Astrocyte of the cerebellum (primary cell): ENCODE measurements around the gene IER5L.
"Not testable (repeated sequence)": the region's sequence is repeated elsewhere in the genome, so short reads cannot be mapped to it uniquely, and the experiment has no call there.

Experiments
- DNase-seq: peaks from one replicate; pipeline ENCODE4 v3.0.0-alpha.2; 2011; ENCODE audit warnings: low read depth
- H3K4me3 ChIP-seq: 2 replicates; pipeline ENCODE4 v1.5.1; 2011; ENCODE audit warnings: mild to moderate bottlenecking, low read depth, low read length, moderate library complexity
- in situ Hi-C: cut with HindIII; loops from 2 replicates; pipeline ENCODE4 v1.10.0; 2017; ENCODE audit warnings: low sequenced_read_pairs
- TF ChIP-seq, protein P1 (sequence below): IDR thresholded peaks from 2 replicates; pipeline ENCODE4 v1.5.1; 2012; ENCODE audit warnings: low read length, low read depth, moderate library complexity, mild to moderate bottlenecking; ENCODE audit errors: missing control alignments

IER5L gene

DNA sequence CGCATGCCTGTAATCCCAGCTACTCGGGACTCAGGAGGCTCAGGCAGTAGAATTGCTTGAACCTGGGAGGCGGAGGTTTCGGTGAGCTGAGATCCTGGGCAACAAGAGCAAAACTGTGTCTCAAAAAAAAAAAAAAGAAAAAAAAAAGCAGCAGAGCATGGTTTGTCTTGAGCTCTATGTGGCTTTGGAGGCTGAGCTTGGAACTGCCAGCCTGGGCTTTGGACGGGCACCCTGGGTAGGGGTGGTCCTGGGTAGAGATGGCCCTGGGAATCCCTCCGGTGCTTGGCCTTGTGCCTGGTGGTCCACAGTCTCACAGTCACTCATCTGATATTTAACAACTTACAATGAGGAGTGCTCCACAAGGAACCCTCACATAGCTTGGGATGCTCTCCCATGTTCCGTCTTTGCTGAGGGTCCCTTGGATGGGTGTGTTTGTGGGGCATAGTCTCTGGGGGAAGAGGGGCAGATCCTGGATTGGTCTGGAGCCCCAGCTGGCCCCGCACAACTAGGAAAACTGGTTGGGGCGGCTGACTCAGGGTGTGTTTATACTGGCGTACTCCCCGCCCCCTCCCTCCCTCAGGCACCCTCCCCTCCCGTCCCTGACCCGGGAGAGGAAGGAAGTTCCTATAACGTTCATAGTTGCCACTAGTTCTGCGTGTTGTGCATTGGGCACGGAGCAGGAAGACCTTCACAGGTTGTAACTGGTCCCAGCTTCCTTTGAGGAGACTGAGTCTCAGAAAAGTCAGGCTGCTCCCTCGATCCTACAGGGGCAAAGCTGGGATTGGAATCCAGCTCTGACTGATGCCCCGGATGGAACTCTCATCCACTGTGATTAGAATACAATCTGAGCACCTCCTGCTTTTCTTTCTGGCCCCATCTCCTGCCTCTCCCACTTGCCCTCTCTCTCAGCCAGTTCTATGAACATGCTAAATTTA is 11.2 kb downstream of the IER5L start:
- TF ChIP-seq, protein P1, sequence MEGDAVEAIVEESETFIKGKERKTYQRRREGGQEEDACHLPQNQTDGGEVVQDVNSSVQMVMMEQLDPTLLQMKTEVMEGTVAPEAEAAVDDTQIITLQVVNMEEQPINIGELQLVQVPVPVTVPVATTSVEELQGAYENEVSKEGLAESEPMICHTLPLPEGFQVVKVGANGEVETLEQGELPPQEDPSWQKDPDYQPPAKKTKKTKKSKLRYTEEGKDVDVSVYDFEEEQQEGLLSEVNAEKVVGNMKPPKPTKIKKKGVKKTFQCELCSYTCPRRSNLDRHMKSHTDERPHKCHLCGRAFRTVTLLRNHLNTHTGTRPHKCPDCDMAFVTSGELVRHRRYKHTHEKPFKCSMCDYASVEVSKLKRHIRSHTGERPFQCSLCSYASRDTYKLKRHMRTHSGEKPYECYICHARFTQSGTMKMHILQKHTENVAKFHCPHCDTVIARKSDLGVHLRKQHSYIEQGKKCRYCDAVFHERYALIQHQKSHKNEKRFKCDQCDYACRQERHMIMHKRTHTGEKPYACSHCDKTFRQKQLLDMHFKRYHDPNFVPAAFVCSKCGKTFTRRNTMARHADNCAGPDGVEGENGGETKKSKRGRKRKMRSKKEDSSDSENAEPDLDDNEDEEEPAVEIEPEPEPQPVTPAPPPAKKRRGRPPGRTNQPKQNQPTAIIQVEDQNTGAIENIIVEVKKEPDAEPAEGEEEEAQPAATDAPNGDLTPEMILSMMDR, result no peak
- no peak for DNase-seq

DNA sequence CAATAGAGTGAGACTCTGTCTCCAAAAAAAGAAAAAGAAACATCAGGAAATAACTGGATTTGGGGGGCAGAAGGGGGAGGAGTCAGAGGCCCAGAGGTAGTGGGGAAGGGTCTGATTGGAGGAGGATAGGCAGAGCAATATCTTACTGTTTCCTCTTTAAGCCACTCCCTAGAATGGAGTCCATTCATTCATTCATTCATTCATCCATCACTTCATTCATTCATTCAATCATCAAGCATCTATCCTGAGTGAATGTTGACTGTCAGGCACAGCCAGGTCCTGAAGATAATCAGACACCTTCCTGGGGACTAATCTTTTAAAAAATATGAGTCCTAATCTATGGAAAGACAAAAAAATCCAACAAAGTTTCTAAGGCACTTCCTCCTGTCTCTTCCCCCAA is 12.9 kb downstream of the IER5L start:
- no peak overlapping the region for H3K4me3 ChIP-seq
- TF ChIP-seq, protein P1, result no peak
- no peak for DNase-seq
- in situ Hi-C loops, result no loop called here

More for the DNA sequence above, 11.2 kb downstream of the IER5L start:
- in situ Hi-C loops, result no loop called here
- H3K4me3 ChIP-seq, result no peak overlapping the region

- no peak overlapping the region for H3K4me3 ChIP-seq
- TF ChIP-seq, protein P1, result no peak
- no peak for DNase-seq
- in situ Hi-C loops, result no loop called here
Measured at GRCh38 chr9:129164246-129164930, 13.7 kb downstream of the IER5L start.

DNA sequence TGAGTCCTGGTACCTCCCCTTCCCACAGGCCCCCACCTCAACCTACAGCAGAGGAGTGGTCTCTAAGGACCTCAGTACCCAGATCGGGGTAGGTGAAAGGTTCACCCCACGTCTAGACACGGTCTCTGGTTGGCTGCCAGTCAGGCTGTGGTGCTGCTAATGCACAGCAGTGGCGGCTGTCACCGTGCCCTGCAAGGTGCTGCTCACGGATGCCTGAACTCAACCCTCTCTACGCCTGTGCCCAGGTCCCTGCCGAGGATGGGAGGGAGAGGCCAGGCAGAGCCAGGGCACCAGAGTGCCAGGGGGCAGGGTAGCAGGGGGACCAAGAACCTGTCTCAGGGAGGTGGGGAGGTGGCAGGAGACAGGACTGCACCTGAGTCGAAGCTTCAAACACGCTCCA is 14.3 kb downstream of the IER5L start:
- no peak overlapping the region for H3K4me3 ChIP-seq
- TF ChIP-seq, protein P1, result no peak
- no peak for DNase-seq
- in situ Hi-C loops, result no loop called here

GRCh38 chr9:129163198-129163670 is 14.8 kb downstream of the IER5L start:
- in situ Hi-C loops, H3K4me3 ChIP-seq, DNase-seq: not testable (repeated sequence)

GRCh38 chr9:129162497-129163197 is 15.4 kb downstream of the IER5L start:
- TF ChIP-seq, protein P1, result no peak
- no peak overlapping the region for H3K4me3 ChIP-seq
- no peak for DNase-seq
- in situ Hi-C loops, result no loop called here
